ENCODE measurements around the gene DYRK4.

DNA sequence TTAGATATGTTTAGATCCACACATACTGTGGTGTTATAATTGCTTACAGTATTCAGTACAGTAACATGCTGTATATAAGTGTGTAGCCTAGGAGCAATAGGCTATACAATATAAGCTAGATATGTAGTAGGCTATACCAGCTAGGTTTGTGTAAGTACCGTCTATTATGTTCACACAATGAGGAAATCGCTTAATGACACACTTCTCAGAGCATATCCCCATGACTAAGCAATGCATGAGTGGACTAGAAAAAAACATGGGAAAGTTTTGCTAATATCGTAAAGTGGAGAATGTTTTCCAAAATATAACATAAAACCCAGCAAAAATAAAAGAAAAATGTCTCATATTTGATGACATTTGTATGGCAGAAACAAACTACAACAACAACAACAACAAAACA is 59.5 kb downstream of the DYRK4 start:
- no peak for TF ChIP-seq CTCF (IDR thresholded peaks at IDR 0.05)
- no peak for TF ChIP-seq POLR2A (IDR thresholded peaks at IDR 0.05)
